Neutrophil (primary cell): Measurements from ENCODE around the gene B4GALNT3.
A peak's percentile ranks its signal among the peaks of the same experiment; 100 is the strongest.

Experiments
- H3K27ac ChIP-seq: fragments of 200-600 bp; sonication (generic); 2 replicates; pipeline ENCODE4 v1.5.1; 2016; ENCODE audit warnings: mild to moderate bottlenecking, moderate library complexity
- H3K27me3 ChIP-seq: fragments of 200-600 bp; sonication (generic); 2 replicates; pipeline ENCODE4 v1.6.0; 2016; ENCODE audit warnings: mild to moderate bottlenecking
- H3K36me3 ChIP-seq: fragments of 200-600 bp; sonication (generic); 2 replicates; pipeline ENCODE4 v1.5.1; 2017
- H3K4me1 ChIP-seq, 2 experiments: fragments of 200-600 bp in 1 of 2; sonication (generic) in 1 of 2; 1 replicate in 1 of 2; 2 replicates in 1 of 2; pipeline versions ENCODE4 v1.5.1 to v1.6.1; 2013 to 2016; ENCODE audit warnings: low read depth in 1 of 2, low read length in 1 of 2, mild to moderate bottlenecking in 1 of 2, moderate library complexity in 1 of 2; ENCODE audit not compliant: control insufficient read depth in 1 of 2, insufficient read depth in 1 of 2
- H3K4me3 ChIP-seq, 2 experiments: fragments of 200-600 bp in 1 of 2; sonication (generic) in 1 of 2; 1 replicate in 1 of 2; 2 replicates in 1 of 2; pipeline ENCODE4 v1.5.1; 2013 to 2016; ENCODE audit warnings: low read depth in 1 of 2, low read length in 1 of 2, mild to moderate bottlenecking in 1 of 2, moderate library complexity in 1 of 2
- H3K9me3 ChIP-seq: fragments of 200-600 bp; sonication (generic); 2 replicates; pipeline ENCODE4 v1.5.1; 2016
- CTCF ChIP-seq: fragments of 200-600 bp; sonication (generic); IDR thresholded peaks from 2 replicates; pipeline ENCODE4 v1.5.1; 2016; ENCODE audit warnings: antibody characterized with exemption

The B4GALNT3 gene

GRCh38 chr12:544941-545635 is 85.3 kb downstream of the B4GALNT3 start:
- Histone ChIP-seq H3K36me3 (peaks cover 10% of the 10 kb centered on the region), H3K27ac (peak overlapping the region; percentile 74), H3K27me3 (no peaks in the 10 kb centered on the region), H3K4me1 (peaks cover 48 to 51% of the 10 kb centered on the region in 2 experiments), H3K4me3 (peak overlapping the region; percentile 7 to 16), H3K9me3 (no peaks in the 10 kb centered on the region)
- TF ChIP-seq CTCF: no peak

GRCh38 chr12:545835-546234 is 86.1 kb downstream of the B4GALNT3 start:
- Histone ChIP-seq H3K27ac (peak overlapping the region; percentile 74), H3K4me3 (peak overlapping the region; percentile 56), H3K27me3 (no peaks in the 10 kb centered on the region), H3K4me1 (peaks cover 48 to 51% of the 10 kb centered on the region in 2 experiments), H3K36me3 (peaks cover 13% of the 10 kb centered on the region), H3K9me3 (no peaks in the 10 kb centered on the region)
- no peak for TF ChIP-seq CTCF

DNA sequence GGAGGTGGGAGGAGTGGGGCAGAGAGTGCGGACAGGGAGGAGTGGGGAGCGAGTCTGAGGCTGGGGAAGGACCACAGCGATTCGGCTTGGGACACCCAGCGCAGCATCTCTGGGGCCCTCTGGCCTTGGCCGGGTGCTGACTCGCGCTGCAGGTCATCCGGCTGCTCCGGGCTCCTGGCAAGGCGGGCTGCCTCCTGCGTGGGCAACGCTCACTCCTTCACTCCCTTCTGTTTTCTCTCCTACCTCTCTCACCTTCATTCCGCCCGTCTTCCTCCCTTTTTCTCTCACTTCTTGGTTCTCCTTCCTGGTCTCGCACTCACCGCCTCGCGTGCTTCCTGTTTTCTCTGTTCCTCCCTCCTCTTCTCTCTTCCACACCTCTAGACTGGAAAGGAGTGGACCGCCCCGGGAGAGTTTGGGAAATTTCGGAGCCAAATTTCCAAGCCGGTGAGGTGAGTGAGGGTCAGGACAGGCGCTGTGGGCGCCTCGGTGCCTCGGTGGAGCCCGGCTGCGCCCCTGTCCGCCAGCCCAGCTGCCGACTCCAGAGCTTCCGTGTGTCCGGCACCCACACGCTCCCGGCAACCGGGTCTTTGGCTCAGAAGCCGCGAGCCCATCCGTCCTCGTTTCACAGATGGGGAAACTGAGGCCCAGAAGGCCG is 86.7 kb downstream of the B4GALNT3 start:
- peaks cover 13% of the 10 kb centered on the region for H3K36me3 ChIP-seq
- peak overlapping the region; percentile 74 for H3K27ac ChIP-seq
- TF ChIP-seq CTCF: no peak
- no peaks in the 10 kb centered on the region for H3K9me3 ChIP-seq
- peaks cover 50 to 51% of the 10 kb centered on the region in 2 experiments for H3K4me1 ChIP-seq
- H3K27me3 ChIP-seq: no peaks in the 10 kb centered on the region
- H3K4me3 ChIP-seq: peak overlapping the region; percentile 56

DNA sequence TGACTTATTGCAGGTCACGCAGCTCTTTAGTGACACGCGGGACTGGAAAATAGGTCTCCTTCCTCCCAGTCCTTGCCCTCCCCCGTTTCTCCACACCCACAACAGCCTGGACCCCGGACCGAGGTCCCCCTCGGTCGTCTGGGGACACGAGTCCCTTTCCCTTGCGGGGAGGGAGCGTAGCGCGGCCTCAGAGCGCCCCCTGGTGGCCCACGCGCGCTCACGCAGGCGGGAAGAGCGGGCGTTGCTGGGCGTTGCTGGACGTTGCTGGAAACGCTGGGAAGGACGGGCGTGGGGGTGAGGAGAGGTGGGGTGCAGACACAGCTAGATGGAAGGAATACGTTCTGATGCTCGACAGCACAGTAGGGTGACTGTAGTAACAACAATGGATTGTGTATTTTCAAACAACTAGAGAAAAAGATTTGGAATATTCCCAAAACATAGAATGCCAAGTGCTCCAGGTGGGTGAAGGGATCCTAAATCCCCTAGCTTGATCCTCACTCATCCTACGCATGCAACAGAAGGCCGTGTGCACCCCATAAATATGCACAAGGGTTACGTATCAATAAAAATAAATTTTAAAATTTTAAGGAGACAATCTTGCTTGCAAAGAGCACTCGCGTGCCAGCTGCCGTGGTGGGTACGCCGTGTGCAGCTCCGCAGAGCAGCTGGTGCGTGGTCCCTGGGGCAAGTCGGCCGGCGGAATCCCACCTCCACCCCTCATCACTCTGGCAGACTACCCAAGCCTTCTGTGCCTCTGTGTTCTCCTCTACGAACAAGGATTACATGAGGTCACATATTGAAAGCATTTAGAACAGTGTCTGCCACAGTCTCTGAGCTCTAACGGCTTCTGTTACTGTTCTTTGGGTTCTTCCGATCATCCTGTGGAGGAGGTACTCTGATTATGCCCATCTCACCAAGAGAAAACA is 87.4 kb downstream of the B4GALNT3 start:
- peak; percentile 98 for TF ChIP-seq CTCF
- no peaks in the 10 kb centered on the region for H3K27me3 ChIP-seq
- H3K4me3 ChIP-seq: peak overlapping the region; percentile 56
- H3K27ac ChIP-seq: peak overlapping the region; percentile 74
- H3K4me1 ChIP-seq: peaks cover 48 to 54% of the 10 kb centered on the region in 2 experiments
- H3K36me3 ChIP-seq: peaks cover 13% of the 10 kb centered on the region
- H3K9me3 ChIP-seq: no peaks in the 10 kb centered on the region

GRCh38 chr12:547883-548470 is 88.2 kb downstream of the B4GALNT3 start:
- no peaks in the 10 kb centered on the region for H3K27me3 ChIP-seq
- no peak overlapping the region for H3K27ac ChIP-seq
- no peak for TF ChIP-seq CTCF
- H3K9me3 ChIP-seq: no peaks in the 10 kb centered on the region
- no peak overlapping the region for H3K4me3 ChIP-seq
- peaks cover 40 to 54% of the 10 kb centered on the region in 2 experiments for H3K4me1 ChIP-seq
- H3K36me3 ChIP-seq: peaks cover 13% of the 10 kb centered on the region
